IMR-90 (cell line): Measurements from ENCODE around the gene PALM. TPM values are rescaled to one million over a fixed set of nuclear protein-coding genes. Genes with fewer than 3 reads are reported as not detected.

Source experiments
- ATAC-seq: fragments of 200-7000 bp; cut with Tn5 transposase; 2 replicates; pipeline ENCODE4 v1.9.1; 2020; ENCODE audit warnings: low read depth, mild to moderate bottlenecking, moderate library complexity
- BruUV-seq: library from RNA; stranded (reverse); fragments of 400-500 nt; replicated peaks from 2 replicates; lab custom pipeline; 2021; lab: Mats Ljungman, UMichigan
- CTCF ChIA-PET: fragments of 300-600 bp; formaldehyde crosslinking; extraction: SDS; loops from one replicate; lab custom pipeline; 2021; ENCODE audit warnings: antibody characterized with exemption; lab: Yijun Ruan, JAX
- POLR2A ChIA-PET: fragments of 300-600 bp; sonication (Branson Sonifier 250); formaldehyde crosslinking; loops from one replicate; lab custom pipeline; 2022; ENCODE audit warnings: antibody characterized with exemption; ENCODE audit not compliant: unreplicated experiment; lab: Charles Lee
- DNase-seq: peaks from one replicate; pipeline ENCODE4 v3.0.0; 2013
- H2AFZ ChIP-seq: replicated peaks from 2 replicates; pipeline ENCODE3; 2013; ENCODE audit warnings: low read length, mild to moderate bottlenecking; ENCODE audit not compliant: poor library complexity
- H2AK5ac ChIP-seq: 2 replicates; pipeline ENCODE4 v1.6.1; 2013; ENCODE audit warnings: low read depth, low read length, inconsistent platforms
- H2AK9ac ChIP-seq: replicated peaks from 2 replicates; pipeline ENCODE3; 2013; ENCODE audit warnings: mild to moderate bottlenecking, low read depth, low read length, moderate library complexity; ENCODE audit not compliant: poor library complexity
- H2BK120ac ChIP-seq: 2 replicates; pipeline ENCODE4 v1.6.1; 2013; ENCODE audit warnings: low read depth, low read length, inconsistent platforms
- H2BK15ac ChIP-seq: 3 replicates; pipeline ENCODE4 v1.6.1; 2013; ENCODE audit warnings: low read depth, low read length, inconsistent platforms
- H2BK20ac ChIP-seq: 2 replicates; pipeline ENCODE4 v1.6.1; 2013; ENCODE audit warnings: low read depth, mild to moderate bottlenecking, inconsistent platforms, low read length, moderate library complexity
- H2BK5ac ChIP-seq: 2 replicates; pipeline ENCODE4 v1.6.1; 2013; ENCODE audit warnings: mild to moderate bottlenecking, low read depth, low read length, inconsistent platforms; ENCODE audit not compliant: poor library complexity, severe bottlenecking
- H3K14ac ChIP-seq: replicated peaks from 2 replicates; pipeline ENCODE4 v1.6.1; 2013; ENCODE audit warnings: low read depth, low read length, inconsistent platforms
- H3K18ac ChIP-seq: 2 replicates; pipeline ENCODE4 v1.6.1; 2013; ENCODE audit warnings: low read depth, low read length, control low read depth
- H3K23ac ChIP-seq: 2 replicates; pipeline ENCODE4 v1.6.1; 2013; ENCODE audit warnings: low read depth, low read length, inconsistent platforms
- H3K27ac ChIP-seq: 2 replicates; pipeline ENCODE4 v1.5.1; 2013; ENCODE audit warnings: mild to moderate bottlenecking, control low read depth, low read length; ENCODE audit not compliant: insufficient read depth
- H3K27me3 ChIP-seq: 2 replicates; pipeline ENCODE4 v1.6.1; 2013; ENCODE audit warnings: low read length; ENCODE audit not compliant: control insufficient read depth, insufficient read depth
- H3K36me3 ChIP-seq: 2 replicates; pipeline ENCODE4 v1.6.1; 2013; ENCODE audit warnings: low read length, mixed read lengths; ENCODE audit not compliant: control insufficient read depth, insufficient read depth
- H3K4ac ChIP-seq: 2 replicates; pipeline ENCODE4 v1.6.1; 2013; ENCODE audit warnings: low read depth, low read length, inconsistent platforms
- H3K4me1 ChIP-seq: 2 replicates; pipeline ENCODE4 v1.6.1; 2013; ENCODE audit warnings: low read length, mixed read lengths; ENCODE audit not compliant: control insufficient read depth, insufficient read depth
- H3K4me2 ChIP-seq: 2 replicates; pipeline ENCODE4 v1.6.1; 2013; ENCODE audit warnings: low read depth, mild to moderate bottlenecking, control low read depth, low read length, moderate library complexity
- H3K4me3 ChIP-seq: 2 replicates; pipeline ENCODE4 v1.5.1; 2013; ENCODE audit warnings: low read depth, mild to moderate bottlenecking, control low read depth, low read length, moderate library complexity; ENCODE audit not compliant: insufficient read depth
- H3K56ac ChIP-seq: 2 replicates; pipeline ENCODE4 v1.6.1; 2013; ENCODE audit warnings: low read length, inconsistent platforms; ENCODE audit not compliant: insufficient read depth; ENCODE audit errors: extremely low read depth
- H3K79me1 ChIP-seq, 2 experiments: 2 replicates each; pipeline ENCODE4 v1.6.1; 2013; ENCODE audit warnings: low read length in 2 of 2, inconsistent platforms in 1 of 2, low read depth in 1 of 2
- H3K9ac ChIP-seq: 2 replicates; pipeline ENCODE4 v1.6.1; 2013; ENCODE audit warnings: low read depth, low read length, control low read depth
- H3K9me1 ChIP-seq: 2 replicates; pipeline ENCODE4 v1.6.1; 2013; ENCODE audit warnings: low read length, inconsistent platforms; ENCODE audit not compliant: insufficient read depth
- H3K9me3 ChIP-seq: 2 replicates; pipeline ENCODE4 v1.6.1; 2013; ENCODE audit warnings: low read length; ENCODE audit not compliant: control insufficient read depth, insufficient read depth
- H4K20me1 ChIP-seq: 2 replicates; pipeline ENCODE4 v1.6.1; 2013; ENCODE audit warnings: low read length, inconsistent platforms; ENCODE audit not compliant: insufficient read depth
- H4K5ac ChIP-seq: 2 replicates; pipeline ENCODE4 v1.6.1; 2013; ENCODE audit warnings: mild to moderate bottlenecking, low read depth, low read length, control low read depth
- H4K8ac ChIP-seq, 2 experiments: 2 replicates each; pipeline ENCODE4 v1.6.1; 2013; ENCODE audit warnings: low read depth in 2 of 2, low read length in 2 of 2, control low read depth in 1 of 2, inconsistent platforms in 1 of 2
- H4K91ac ChIP-seq: 2 replicates; pipeline ENCODE4 v1.6.1; 2013; ENCODE audit warnings: low read depth, low read length, inconsistent platforms; ENCODE audit not compliant: insufficient read depth
- MAZ ChIP-seq: IDR thresholded peaks from 2 replicates; pipeline ENCODE4 v1.6.1; 2012; ENCODE audit warnings: low read depth, mild to moderate bottlenecking, low read length, improper control_type of control experiment, moderate library complexity, borderline replicate concordance
- POLR2A ChIP-seq: IDR thresholded peaks from 2 replicates; pipeline ENCODE4 v1.6.1; 2012; ENCODE audit warnings: mild to moderate bottlenecking, low read depth, low read length
- USF2 ChIP-seq: fragments of 150-350 bp; IDR thresholded peaks from 2 replicates; pipeline ENCODE4 v1.6.1; 2017; ENCODE audit warnings: mild to moderate bottlenecking, antibody characterized with exemption, low read length, low read depth
- WGBS, 2 experiments: methylation state at CpG; one replicate each; pipeline versions ENCODE4 v1.1.5 to v1.1.7; 2013; ENCODE audit warnings: missing lambda C conversion rate in 2 of 2; ENCODE audit not compliant: insufficient read length in 1 of 2; ENCODE audit errors: extremely low coverage in 2 of 2; 5-methylcytosine and 5-hydroxymethylcytosine counted together
- dilution Hi-C: fragments of 300-500 bp; cut with HindIII; formaldehyde crosslinking; loops from one replicate; pipeline ENCODE4 v1.14.3; 2018; ENCODE audit warnings: low sequenced_read_pairs; ENCODE audit not compliant: unreplicated experiment
- in situ Hi-C: fragments of 300-500 bp; cut with MboI; formaldehyde crosslinking; loops from 3 replicates; pipeline ENCODE4 v1.14.3; 2019; ENCODE audit warnings: low sequenced_read_pairs, inconsistent platforms, mixed read lengths
- intact Hi-C: fragments of 100-400 bp; cut with micrococcal nuclease; formaldehyde crosslinking; loops from 2 replicates; pipeline ENCODE4 v1.10.0; 2022
- polyA plus RNA-seq, 3 experiments: library from polyadenylated mRNA; depleted of rRNA; stranded (reverse); fragments of >200 nt; gene quantifications; 2 replicates each; pipeline ENCODE4 v1.2.3, GENCODE V29; 2012; ENCODE audit warnings: low replicate concordance in 1 of 3
- total RNA-seq: library from RNA; depleted of rRNA; stranded (reverse); fragments of >200 nt; gene quantifications from 2 replicates; pipeline ENCODE4 v1.2.3, GENCODE V29; 2012
- TF ChIP-seq, protein P1 (sequence below): fragments of 150-350 bp; IDR thresholded peaks from 2 replicates; pipeline ENCODE4 v1.6.1; 2016; ENCODE audit warnings: low read depth, mild to moderate bottlenecking, low read length, moderate library complexity, borderline replicate concordance

PALM gene
- total and polyA plus RNA-seq, 2 of the 4 experiments (the other 2 are of a cell fraction) = 2.2 to 7.4 TPM

- CTCF ChIA-PET = no interaction called here
Measured at GRCh38 chr19:715347-715746, 6.6 kb downstream of the PALM start.

More at GRCh38 chr19:715347-715746, 6.6 kb downstream of the PALM start:
- Histone ChIP-seq H3K18ac (no peak overlapping the region), H2BK15ac (no peak overlapping the region), H3K79me1 (no peaks in the 10 kb centered on the region; a peak in 1 of 4 replicates), H2BK20ac (no peak overlapping the region), H2AK9ac (no peak overlapping the region), H4K20me1 (peaks cover 3% of the 10 kb centered on the region), H2BK5ac (no peak overlapping the region), H3K23ac (no peak overlapping the region), H2BK120ac (no peak overlapping the region), H3K9me1 (no peaks in the 10 kb centered on the region), H4K91ac (no peak overlapping the region), H3K27me3 (peaks cover 2% of the 10 kb centered on the region; the same call in 1 of the 2 replicates), H2AK5ac (no peak overlapping the region), H3K9me3 (peaks cover 7% of the 10 kb centered on the region), H2AFZ (no peak overlapping the region), H4K5ac (no peak overlapping the region), H3K4me1 (peaks cover 4% of the 10 kb centered on the region; the same call in 1 of the 2 replicates), H3K27ac (no peak overlapping the region), H3K9ac (no peak overlapping the region), H3K4me3 (no peak overlapping the region), H4K8ac (no peak overlapping the region), H3K4me2 (no peak overlapping the region), H3K14ac (no peak overlapping the region), H3K36me3 (peaks cover 8% of the 10 kb centered on the region; the same call in 1 of the 2 replicates), H3K56ac (no peak overlapping the region), H3K4ac (no peak overlapping the region)
- TF ChIP-seq, protein P1, sequence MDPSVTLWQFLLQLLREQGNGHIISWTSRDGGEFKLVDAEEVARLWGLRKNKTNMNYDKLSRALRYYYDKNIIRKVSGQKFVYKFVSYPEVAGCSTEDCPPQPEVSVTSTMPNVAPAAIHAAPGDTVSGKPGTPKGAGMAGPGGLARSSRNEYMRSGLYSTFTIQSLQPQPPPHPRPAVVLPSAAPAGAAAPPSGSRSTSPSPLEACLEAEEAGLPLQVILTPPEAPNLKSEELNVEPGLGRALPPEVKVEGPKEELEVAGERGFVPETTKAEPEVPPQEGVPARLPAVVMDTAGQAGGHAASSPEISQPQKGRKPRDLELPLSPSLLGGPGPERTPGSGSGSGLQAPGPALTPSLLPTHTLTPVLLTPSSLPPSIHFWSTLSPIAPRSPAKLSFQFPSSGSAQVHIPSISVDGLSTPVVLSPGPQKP = no peak
- TF ChIP-seq USF2 = no peak
- no peak for TF ChIP-seq MAZ
- no peak for TF ChIP-seq POLR2A
- in situ Hi-C loops (no loop called here), intact Hi-C loops (no loop called here), dilution Hi-C loops (no loop called here)
- POLR2A ChIA-PET = no interaction called here
- ATAC-seq (no peak), DNase-seq (no peak)
- WGBS, 2 experiments = 100% methylated on average over 1 of the region's 3 CpGs; no CpG with 5 or more reads in 1 of the 2 experiments
- no TSS peak for BruUV-seq
